ENCODE measurements around the gene CCDC88B.
"Not testable (repeated sequence)": the region's sequence is repeated elsewhere in the genome, so short reads cannot be mapped to it uniquely, and the experiment has no call there.

Gene CCDC88B

DNA sequence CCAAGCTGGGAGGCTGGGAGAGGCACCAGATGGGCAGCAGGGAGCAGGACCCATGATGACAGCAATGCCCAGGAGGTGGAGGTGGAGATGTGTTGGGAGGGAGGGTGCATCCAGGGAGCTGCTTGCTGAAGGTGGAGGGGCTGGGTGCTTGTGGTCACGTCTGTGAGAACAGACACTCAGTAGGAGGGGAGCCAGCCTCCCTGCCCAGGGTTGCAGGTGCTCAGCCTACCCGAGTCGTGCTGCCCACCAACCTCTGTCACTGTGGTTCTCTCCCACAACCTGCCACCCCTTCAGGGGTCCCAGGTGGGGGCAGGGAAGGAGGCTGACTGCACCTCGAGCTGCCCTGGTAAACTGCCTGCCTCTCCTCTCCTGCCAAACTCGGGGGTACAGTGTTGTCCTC lies 16.6 kb upstream of the CCDC88B start:
- no peak for DNase-seq (ENCODE audit: low spot score)

DNA sequence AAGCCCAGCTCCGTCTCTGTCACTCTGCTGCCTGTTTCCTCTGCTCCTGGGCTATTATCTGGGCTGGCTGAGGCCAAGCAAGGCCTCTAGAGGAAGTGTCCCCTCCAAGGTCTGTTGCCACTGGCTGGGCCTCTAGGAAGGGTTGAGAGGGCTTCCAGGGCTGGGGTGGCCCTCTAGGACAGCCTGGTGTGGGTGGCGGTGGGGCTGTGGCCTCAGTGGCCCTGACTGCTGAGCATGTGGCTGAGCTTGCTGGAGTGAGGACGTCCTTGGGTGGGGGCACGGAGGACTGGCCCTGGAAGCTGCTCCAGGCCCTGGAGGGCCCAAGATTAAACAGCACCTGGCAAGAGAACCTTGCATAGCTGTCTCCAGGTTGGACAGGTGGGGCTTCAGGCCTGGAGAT lies 16.0 kb upstream of the CCDC88B start:
- DNase-seq (ENCODE audit: low spot score): not testable (repeated sequence)

DNA sequence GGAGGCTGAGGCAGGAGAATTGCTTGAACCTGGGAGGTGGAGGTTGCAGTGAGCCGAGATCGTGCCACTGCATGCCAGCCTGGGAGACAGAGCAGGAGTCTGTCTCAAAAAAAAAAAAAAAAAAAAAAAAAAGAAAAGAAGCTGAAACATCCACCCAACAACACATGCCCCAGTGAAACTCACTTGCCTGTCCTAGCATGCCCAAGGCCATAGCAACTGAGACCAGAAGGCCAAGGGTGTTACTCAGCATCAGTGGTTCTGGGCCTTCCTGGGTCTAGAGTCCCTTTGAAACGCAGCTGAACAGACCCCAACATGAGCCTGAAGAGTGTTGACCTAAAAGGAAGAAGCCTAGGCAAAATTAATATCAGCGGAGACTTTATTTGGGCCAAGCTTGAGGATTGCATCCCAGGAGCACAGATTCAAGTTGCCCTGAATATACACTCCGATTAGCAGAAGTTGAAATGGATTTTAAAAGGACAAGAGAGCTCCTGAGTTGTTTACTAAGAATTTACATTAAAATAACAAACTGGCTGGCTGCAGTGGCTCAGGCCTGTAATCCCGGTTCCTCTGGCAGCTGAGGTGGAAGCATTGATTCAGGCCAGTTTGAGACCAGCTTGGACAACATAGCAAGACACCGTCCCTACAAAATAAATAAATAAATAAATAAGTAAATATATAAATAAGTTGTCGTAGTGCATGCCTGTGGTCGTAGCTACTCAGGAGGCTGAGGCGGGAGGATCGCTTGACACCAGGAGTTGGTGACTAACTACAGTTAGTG lies 15.1 kb upstream of the CCDC88B start:
- no peak for DNase-seq (ENCODE audit: low spot score)

DNA sequence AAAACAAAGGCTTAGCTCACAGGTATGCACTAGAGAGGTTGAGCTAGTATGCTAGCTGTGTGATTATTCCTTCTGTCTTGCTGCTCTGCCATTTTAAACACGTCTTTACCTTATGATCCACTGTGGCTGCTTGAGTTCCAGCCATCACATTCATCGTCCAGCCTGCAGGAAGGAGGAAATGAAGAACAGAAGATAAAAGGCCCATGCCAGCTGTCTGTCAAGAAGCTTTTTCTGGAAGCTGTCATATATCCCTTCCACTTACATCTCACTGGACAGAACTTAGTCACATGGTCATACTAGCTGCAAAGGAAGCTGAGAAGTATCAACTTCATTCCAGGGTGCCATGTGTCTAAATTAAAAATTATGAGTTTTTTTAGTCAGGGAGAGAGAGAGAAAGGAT lies 12.6 kb upstream of the CCDC88B start:
- DNase-seq (ENCODE audit: low spot score): no peak

DNA sequence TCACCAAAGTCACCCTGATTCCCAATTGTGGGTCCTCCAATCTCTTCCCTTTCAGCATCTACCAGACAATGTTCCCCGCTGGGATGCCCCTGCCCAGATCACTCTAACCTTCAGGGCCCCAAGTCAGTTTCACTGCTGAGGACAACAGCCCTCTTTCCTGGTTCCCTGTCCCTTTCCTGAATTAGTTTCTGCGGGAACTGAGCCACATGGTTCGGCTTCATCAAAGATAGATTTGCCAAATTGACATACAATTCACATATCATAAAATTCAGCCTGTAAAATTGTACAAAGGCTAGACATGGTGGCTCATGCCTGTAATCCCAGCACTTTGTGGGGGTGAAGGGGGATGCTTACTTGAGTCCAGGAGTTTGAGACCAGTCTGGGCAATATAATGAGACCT lies 12.0 kb upstream of the CCDC88B start:
- DNase-seq (ENCODE audit: low spot score): no peak

DNA sequence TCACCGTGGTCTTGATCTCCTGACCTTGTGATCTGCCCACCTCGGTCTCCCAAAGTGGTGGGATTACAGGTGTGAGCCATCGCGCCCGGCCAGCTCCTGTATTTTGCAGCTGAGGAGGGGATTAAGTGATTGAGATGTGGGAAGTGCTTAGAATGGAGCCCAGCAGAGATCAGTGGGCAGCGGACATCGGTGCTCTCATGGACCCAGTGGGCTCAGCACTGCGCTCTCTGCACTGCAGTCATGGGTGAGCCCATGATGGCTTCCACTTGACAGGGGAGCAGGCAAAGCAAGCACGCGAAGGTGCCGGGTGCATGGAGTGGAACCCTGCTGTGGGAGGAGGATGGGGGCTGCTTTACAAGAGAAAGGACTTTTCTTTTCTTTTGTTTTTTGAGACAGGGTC lies 9.1 kb upstream of the CCDC88B start:
- DNase-seq (ENCODE audit: low spot score): no peak

DNA sequence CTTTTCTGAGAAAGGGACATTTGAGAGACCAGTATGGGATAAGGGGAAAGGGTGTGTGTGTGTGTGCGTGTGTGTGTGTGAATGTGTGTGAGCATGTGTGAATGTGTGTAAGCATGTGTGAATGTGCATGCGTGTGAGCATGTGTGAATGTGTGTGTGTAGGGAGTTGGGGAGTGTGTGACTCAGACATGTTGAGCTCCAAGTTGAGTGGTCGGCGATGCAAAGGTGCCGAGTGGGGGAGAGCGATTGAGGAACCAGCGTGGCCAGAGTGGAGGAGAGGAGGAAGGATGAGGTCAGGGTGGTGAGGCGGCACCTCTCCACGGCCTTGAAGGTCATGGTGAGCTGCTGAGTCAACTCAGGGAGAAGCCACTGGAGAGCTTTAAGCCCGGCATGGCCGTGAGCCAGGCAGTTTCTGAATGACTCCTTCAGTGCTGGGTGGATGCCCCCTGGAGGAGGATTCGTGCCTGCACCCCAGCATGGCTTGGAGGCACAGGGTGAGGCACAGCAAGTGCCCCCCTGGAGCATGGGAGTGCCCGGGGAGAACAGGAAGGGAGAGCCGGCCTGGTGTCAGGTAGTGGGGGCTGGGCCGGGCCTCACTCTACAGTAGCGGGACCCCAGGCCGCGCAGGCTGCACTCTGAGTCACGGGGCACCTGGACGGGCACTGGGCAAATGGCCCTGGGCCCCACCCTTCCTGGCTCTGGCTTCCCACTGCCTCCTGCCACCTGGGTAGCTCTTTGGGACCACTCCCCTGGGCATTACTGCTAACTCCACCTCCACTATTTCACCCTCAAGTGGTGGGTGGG lies 8.2 kb upstream of the CCDC88B start:
- DNase-seq (ENCODE audit: low spot score): no peak

DNA sequence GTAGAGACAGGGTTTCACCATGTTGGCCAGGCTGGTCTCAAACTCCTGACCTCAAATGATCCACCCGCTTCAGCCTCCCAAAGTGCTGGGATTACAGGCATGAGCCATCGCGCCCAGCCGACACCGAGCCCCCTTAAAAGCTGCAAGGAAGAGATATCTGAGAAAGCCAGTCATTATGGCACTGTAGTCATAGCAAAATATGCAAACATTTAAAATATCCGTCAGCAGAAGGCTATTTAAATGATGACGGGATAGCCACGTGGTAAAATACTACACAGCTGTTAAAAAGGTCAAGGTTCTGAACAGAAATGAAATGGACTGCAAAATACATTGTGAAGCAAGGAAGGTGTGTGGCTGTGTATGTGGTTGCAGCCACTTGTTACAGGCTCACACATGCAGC lies 6.4 kb upstream of the CCDC88B start:
- no peak for DNase-seq (ENCODE audit: low spot score)

DNA sequence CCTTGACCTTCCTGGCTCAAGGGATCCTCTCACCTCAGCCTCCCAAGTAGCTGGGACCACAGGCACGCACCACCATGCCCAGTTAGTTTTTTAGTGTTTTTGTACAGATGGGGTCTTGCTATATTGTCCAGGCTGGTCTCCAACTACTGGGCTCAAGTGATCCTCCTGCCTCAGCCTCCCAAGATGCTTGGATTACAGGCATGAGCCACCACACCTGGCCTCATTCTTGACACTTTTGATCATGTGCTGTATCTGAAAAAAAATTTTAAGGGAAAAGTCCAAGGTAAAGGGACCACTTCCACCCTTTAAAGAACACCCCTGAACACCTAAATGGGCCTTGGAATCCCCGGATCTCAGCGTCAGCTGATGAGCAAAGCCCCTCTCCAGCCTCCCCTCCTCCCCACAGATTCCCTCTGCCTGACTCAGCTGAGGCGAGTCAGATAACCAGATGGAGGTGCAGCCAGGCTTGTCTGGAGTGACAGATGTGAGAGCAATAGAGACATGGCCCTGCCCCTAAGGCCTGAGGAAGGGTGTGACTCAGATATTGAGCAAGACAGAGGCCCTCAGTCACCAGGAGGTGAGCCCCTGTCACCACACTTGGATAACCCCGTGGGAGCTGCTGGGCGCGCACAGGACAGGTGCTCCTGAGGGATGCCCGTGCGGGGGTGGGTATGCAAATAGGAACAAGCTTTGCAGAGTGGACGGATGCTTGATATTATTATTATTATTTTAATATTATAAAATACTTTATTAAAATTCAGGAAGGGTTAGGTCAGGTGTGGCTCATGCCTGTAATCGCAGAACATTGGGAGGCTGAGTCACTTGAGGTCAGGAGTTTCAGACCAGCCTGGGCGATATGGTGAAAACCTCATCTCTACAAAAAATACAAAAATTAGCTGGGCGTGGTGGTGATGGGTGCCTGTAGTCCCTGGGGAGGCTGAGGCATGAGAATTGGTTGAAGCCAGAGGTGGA lies 5.0 kb upstream of the CCDC88B start:
- DNase-seq (ENCODE audit: low spot score): no peak

DNA sequence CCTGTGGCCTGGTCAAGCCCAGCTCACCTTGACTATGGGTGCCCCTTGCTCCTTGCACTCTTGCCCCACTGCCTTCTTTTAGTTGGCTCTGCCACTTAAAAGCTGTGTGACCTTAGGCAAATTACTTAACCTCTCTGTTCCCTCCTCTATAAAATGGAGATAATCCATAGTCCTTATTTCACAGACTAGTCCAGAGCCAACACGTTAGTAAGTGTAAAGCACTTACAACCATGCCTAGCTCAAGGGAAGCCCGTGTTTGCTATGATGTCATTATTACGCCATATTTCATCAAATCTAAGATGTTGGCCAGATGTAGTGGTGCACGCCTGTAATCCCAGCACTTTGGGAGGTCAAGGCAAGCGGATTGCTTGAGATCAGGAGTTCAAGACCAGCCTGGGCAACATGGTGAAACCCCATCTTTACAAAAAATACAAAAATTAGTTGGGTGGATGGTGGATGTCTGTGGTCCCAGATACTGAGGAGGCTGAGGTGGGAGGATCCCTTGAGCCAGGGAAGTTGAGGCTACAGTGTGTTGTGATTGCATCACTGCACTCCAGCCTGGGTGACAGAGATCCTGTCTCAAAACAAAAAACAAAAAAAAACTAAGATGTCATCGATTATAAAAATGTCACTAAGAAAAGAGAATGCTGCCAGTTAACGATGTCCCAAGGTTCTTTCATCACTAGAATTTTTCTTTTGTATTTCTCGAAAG lies 2.3 kb upstream of the CCDC88B start:
- no peak for DNase-seq (ENCODE audit: low spot score)

DNA sequence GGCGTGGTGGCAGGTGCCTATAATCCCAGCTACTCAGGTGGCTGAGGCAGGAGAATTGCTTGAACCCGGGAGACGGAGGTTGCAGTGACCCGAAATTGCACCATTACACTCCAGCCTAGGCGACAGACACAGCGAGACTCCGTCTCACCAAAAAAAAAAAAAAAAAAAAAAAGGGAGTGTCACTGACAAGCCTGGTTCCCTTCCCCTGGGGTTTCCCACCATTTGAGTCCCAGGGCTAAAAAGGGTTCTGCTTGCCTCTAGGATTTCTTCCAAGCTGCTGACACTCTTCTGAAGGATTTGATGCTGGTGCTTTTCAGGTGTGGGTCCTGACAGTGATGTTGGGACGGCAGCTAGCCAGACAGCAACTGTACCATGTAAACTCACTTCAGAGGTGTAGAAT lies 1.3 kb upstream of the CCDC88B start:
- no peak for DNase-seq (ENCODE audit: low spot score)

DNA sequence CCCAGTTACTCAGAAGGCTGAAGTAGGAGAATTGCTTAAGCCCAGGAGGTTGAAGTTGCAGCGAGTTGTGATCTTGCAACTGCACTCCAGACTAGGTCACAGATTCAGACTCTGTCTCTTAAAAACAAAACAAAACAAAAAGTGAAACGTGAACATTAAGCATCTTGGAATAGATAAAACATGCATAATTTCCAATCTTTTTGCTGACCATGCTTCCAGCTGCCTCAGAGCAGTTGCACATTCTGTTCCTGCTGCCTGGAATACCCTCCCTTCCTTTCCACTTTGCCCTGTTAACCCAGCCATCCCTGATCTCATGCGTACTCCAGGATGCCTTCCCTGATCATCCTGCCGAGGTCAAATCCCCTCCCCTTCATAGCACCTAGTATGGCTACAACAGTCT lies 718 bp upstream of the CCDC88B start:
- DNase-seq (ENCODE audit: low spot score): no peak

DNA sequence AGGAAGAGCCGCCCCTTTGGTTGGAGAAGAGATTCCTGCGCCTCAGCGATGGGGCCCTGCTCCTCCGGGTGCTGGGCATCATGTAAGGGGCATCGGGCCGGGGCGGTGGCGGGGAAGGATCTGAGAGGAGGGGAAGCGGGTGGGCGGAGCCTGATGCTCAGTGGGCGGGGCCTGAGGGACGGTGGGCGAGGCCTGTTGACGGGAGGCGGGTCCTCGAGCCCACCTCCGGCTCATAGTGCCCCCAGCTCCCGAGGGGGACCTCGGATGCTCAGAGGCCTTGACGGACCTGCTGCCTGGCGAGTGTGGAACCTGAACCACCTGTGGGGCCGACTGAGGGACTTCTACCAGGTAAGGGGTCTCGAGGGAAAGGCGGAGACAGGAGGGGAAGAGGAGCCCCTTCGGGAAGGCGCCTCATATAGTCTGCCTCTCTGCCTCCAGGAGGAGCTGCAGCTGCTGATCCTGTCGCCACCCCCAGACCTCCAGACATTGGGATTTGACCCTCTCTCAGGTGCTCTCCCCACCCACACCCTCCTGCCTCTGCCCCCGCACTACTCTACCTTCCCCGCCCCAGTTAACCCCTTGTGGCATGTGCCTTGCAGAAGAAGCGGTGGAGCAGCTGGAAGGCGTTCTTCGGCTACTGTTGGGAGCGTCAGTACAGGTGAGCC lies 799 bp downstream of the CCDC88B start:
- no peak for DNase-seq (ENCODE audit: low spot score)

DNA sequence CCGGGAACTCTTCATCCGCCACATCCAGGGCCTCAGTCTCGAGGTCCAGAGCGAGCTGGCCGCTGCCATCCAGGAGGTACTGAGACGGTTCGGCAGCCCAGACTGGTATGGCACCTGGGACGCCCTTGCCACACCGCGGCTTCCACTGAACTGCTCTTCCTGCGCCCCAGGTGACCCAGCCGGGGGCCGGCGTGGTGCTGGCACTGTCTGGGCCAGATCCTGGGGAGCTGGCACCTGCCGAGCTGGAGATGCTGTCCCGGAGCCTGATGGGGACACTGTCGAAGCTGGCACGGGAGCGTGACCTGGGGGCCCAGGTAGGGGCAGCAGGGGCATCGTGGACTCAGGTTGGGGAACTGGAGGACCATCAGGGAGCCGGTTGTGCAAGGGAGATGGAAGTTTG lies 1.4 kb downstream of the CCDC88B start:
- no peak for DNase-seq (ENCODE audit: low spot score)

DNA sequence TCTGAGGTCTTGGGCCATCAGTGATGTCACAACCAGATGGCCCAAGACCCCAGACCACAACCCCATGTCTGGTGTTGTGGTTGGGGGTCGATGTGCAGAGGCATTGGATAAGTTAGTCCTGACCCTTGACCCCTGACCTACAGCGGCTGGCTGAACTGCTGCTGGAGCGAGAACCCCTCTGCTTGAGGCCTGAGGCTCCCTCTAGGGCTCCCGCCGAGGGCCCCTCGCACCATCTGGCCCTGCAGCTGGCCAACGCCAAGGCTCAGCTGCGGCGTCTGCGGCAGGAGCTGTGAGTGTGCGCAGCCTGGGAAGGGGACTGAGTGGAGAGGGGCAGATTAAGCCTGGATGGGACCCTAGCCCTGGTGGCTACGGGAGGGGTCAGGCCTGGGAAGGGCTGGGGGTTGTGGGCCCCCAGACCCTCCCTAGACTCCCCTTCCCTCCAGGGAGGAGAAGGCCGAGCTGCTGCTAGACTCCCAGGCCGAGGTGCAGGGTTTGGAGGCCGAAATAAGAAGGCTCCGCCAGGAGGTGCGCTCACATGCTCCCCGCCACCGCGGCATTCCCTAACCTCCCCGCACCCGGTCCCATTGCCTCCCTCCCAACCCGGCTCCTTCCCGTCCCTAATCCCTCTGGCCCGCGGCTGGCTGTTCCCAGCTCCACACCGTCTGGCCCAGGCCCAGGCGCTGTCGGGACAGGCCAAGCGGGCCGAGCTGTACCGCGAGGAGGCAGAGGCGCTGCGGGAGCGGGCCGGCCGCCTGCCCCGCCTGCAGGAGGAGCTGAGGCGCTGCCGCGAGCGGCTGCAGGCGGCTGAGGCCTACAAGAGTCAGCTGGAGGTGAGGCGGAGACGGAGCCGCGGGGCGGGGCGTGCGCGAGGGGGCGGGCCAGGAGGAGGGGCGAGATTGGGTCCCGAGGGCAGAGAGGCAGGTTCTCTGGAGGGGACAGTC lies 2.1 kb downstream of the CCDC88B start:
- DNase-seq (ENCODE audit: low spot score): peak; percentile 89

DNA sequence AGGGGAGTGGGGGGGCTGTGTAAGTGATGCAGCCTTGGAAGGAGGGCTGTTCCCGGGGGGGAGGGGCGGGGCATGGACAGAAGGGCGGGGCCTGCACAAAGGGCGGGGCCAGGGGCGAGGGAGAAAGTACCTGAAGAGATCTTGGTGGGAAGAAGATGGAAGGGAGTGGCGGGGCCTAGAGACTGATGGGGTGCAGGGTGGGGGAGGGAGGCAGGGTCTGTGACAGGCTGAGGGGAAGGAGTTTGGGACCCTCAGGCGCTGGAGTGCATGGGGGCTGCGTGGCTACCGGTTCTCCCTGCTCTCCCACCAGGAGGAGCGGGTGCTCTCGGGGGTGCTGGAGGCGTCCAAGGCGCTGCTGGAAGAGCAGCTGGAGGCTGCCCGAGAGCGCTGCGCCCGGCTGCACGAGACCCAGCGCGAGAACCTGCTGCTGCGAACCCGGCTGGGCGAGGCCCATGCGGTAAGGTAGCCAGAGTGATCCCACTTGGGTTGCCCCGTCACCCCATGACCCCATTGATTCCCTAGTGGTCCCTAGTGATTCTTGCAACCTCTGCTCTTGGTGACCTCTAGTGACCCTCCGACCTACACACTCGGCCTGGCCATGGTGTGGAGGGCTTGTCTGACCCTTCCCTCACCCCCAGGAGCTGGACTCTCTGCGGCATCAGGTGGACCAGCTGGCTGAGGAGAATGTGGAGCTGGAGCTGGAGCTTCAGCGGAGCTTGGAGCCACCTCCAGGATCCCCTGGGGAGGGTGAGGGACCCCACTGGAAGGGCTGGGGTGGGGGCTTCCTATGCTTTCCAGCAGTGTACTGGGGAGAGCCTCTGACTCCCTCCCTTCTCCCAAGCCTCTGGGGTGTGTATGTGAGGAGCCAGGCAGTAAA lies 3.1 kb downstream of the CCDC88B start:
- no peak for DNase-seq (ENCODE audit: low spot score)

DNA sequence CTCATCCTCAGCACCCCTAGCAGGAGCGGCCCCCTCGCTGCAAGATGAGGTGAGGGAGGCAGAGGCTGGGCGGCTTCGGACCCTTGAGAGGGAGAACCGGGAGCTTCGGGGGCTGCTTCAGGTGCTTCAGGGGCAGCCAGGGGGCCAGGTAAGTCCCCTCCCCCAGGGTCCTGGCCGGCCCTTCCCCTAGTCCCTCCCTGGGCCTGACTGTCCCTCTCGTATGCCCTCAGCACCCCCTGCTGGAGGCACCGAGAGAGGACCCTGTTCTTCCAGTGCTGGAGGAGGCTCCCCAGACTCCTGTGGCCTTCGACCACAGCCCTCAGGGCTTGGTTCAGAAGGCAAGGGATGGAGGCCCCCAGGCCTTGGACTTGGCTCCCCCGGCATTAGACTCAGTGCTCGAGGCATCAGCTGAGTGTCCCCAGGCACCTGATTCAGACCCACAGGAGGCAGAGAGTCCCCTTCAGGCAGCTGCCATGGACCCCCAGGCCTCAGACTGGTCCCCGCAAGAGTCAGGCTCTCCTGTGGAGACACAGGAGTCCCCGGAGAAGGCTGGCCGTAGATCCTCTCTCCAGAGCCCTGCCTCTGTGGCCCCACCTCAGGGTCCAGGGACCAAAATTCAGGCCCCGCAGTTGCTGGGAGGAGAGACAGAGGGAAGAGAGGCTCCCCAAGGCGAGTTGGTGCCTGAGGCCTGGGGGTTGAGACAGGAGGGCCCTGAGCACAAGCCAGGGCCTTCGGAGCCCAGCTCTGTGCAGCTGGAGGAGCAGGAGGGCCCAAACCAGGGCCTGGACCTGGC lies 4.0 kb downstream of the CCDC88B start:
- peak; percentile 60 for DNase-seq (ENCODE audit: low spot score)

DNA sequence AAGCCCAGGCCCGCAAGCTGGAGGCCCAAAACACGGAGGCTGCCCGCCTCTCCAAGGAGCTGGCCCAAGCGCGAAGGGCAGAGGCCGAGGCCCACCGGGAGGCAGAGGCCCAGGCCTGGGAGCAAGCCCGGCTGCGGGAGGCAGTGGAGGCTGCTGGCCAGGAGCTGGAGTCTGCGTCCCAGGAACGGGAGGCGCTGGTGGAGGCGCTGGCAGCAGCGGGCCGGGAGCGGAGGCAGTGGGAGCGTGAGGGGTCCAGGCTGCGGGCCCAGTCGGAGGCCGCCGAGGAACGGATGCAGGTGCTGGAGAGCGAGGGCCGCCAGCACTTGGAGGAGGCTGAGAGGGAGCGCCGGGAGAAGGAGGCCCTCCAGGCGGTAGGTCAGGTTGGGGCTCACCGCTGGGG lies 4.8 kb downstream of the CCDC88B start:
- no peak for DNase-seq (ENCODE audit: low spot score)

All from cerebellar cortex (tissue), 1 donor.